ENCODE data around the gene SENP8. TPM values are rescaled to one million over a fixed set of nuclear protein-coding genes. Genes with fewer than 3 reads are reported as not detected.
"Not testable (repeated sequence)": the region's sequence is repeated elsewhere in the genome, so short reads cannot be mapped to it uniquely, and the experiment has no call there.

SENP8 gene
- total and polyA plus RNA-seq, 4 donors = 0.67 to 1.0 (median 0.88) TPM

- not testable (repeated sequence) for H3K9me3 ChIP-seq (ENCODE audit: control insufficient read depth in 4 of 4, low read length in 3 of 4); DNase-seq (ENCODE audit: low spot score)
Observed at GRCh38 chr15:72100551-72100950, 17.7 kb upstream of the SENP8 start.

GRCh38 chr15:72105111-72105510 lies 13.1 kb upstream of the SENP8 start:
- no peak for DNase-seq (ENCODE audit: low spot score)
- Histone ChIP-seq H3K4me1 (ENCODE audit: control insufficient read depth in 4 of 4, insufficient read depth in 4 of 4, low read length in 3 of 4) (no peaks in the 10 kb centered on the region), H3K4me3 (ENCODE audit: low read depth in 1 of 3, low read length in 3 of 3) (no peak overlapping the region), H3K36me3 (ENCODE audit: control insufficient read depth in 4 of 4, insufficient read depth in 3 of 4, low read depth in 1 of 4, low read length in 3 of 4) (no peaks in the 10 kb centered on the region), H3K27me3 (ENCODE audit: control insufficient read depth in 4 of 4, insufficient read depth in 4 of 4, low read length in 3 of 4) (no peaks in the 10 kb centered on the region), H3K9me3 (ENCODE audit: control insufficient read depth in 4 of 4, low read length in 3 of 4) (no peaks in the 10 kb centered on the region), H3K9ac (ENCODE audit: low read depth in 1 of 2, low read length in 2 of 2) (no peak overlapping the region), H3K27ac (ENCODE audit: low read depth in 1 of 2, low read length in 2 of 2) (no peak overlapping the region)
- 97% methylated on average over 3 of the region's 3 CpGs for WGBS
- TF ChIP-seq TAF1 (conservative IDR thresholded peaks at IDR 0.05) (no peak), RAD21 (IDR thresholded peaks at IDR 0.05) (no peak), FOXA1 (IDR thresholded peaks at IDR 0.05) (no peak), RXRA (IDR thresholded peaks at IDR 0.05) (no peak), GABPA (IDR thresholded peaks at IDR 0.05 in 1 of 2, conservative IDR thresholded peaks at IDR 0.05 in 1 of 2) (no peak), HNF4G (IDR thresholded peaks at IDR 0.05) (no peak), FOXA2 (IDR thresholded peaks at IDR 0.05) (no peak)

More at GRCh38 chr15:72100551-72100950, 17.7 kb upstream of the SENP8 start:
- not testable (repeated sequence) for H3K27ac ChIP-seq (ENCODE audit: low read depth in 1 of 2, low read length in 2 of 2); H3K36me3 ChIP-seq (ENCODE audit: control insufficient read depth in 4 of 4, insufficient read depth in 3 of 4, low read depth in 1 of 4, low read length in 3 of 4); H3K9ac ChIP-seq (ENCODE audit: low read depth in 1 of 2, low read length in 2 of 2); H3K27me3 ChIP-seq (ENCODE audit: control insufficient read depth in 4 of 4, insufficient read depth in 4 of 4, low read length in 3 of 4); H3K4me1 ChIP-seq (ENCODE audit: control insufficient read depth in 4 of 4, insufficient read depth in 4 of 4, low read length in 3 of 4); H3K4me3 ChIP-seq (ENCODE audit: low read depth in 1 of 3, low read length in 3 of 3)
- WGBS = over 99% methylated on average over 29 of the region's 33 CpGs

DNA sequence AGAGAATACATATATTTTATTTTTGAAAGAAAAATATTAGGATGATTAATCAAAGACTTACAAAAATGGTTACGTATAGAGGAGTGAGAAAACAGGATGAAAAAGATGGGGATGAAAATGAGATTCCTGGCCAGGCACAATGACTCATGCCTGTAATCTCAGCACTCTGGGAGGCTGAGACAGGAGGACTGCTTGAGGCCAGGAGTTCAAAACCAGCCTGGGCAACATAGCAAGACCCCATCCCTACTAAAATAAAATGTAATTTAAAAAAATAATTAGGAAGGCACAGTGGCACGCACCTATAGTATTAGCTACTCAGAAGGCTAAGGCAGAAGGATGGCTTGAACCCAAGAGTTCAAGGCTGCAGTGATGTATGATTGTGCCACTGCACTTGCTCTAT lies 12.1 kb upstream of the SENP8 start:
- WGBS = over 99% methylated on average over 2 of the region's 2 CpGs
- H3K27me3 ChIP-seq (ENCODE audit: control insufficient read depth in 4 of 4, insufficient read depth in 4 of 4, low read length in 3 of 4) = no peaks in the 10 kb centered on the region
- H3K4me1 ChIP-seq (ENCODE audit: control insufficient read depth in 4 of 4, insufficient read depth in 4 of 4, low read length in 3 of 4) = no peaks in the 10 kb centered on the region
- DNase-seq (ENCODE audit: low spot score) = no peak
- H3K4me3 ChIP-seq (ENCODE audit: low read depth in 1 of 3, low read length in 3 of 3) = no peak overlapping the region
- TF ChIP-seq FOXA2 (IDR thresholded peaks at IDR 0.05) = no peak
- TF ChIP-seq ZBTB33 (IDR thresholded peaks at IDR 0.05) = no peak
- TF ChIP-seq YY1 (IDR thresholded peaks at IDR 0.05) = no peak
- no peak for TF ChIP-seq HNF4G (IDR thresholded peaks at IDR 0.05)
- TF ChIP-seq FOXA1 (IDR thresholded peaks at IDR 0.05) = no peak
- no peak for TF ChIP-seq NR2F2 (IDR thresholded peaks at IDR 0.05)
- TF ChIP-seq, protein P1, sequence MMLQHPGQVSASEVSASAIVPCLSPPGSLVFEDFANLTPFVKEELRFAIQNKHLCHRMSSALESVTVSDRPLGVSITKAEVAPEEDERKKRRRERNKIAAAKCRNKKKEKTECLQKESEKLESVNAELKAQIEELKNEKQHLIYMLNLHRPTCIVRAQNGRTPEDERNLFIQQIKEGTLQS (IDR thresholded peaks at IDR 0.05) = no peak
- no peak for TF ChIP-seq REST (IDR thresholded peaks at IDR 0.05)
- no peak for TF ChIP-seq JUND (IDR thresholded peaks at IDR 0.05)
- TF ChIP-seq RAD21 (IDR thresholded peaks at IDR 0.05) = no peak
- no peak for TF ChIP-seq SP1 (IDR thresholded peaks at IDR 0.05)
- TF ChIP-seq, protein P2, sequence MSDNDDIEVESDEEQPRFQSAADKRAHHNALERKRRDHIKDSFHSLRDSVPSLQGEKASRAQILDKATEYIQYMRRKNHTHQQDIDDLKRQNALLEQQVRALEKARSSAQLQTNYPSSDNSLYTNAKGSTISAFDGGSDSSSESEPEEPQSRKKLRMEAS (IDR thresholded peaks at IDR 0.05) = no peak
- TF ChIP-seq CTCF (IDR thresholded peaks at IDR 0.05; ENCODE audit: low read depth, low read length, missing input control) = no peak
- no peak for TF ChIP-seq EGR1 (IDR thresholded peaks at IDR 0.05; ENCODE audit: low read depth in 2 of 2)
- no peak for TF ChIP-seq TAF1 (conservative IDR thresholded peaks at IDR 0.05)
- TF ChIP-seq HNF4A (conservative IDR thresholded peaks at IDR 0.05) = no peak
- TF ChIP-seq RXRA (IDR thresholded peaks at IDR 0.05) = no peak
- TF ChIP-seq GABPA (IDR thresholded peaks at IDR 0.05 in 1 of 2, conservative IDR thresholded peaks at IDR 0.05 in 1 of 2) = no peak
- H3K9me3 ChIP-seq (ENCODE audit: control insufficient read depth in 4 of 4, low read length in 3 of 4) = no peaks in the 10 kb centered on the region
- no peak overlapping the region for H3K9ac ChIP-seq (ENCODE audit: low read depth in 1 of 2, low read length in 2 of 2)
- H3K36me3 ChIP-seq (ENCODE audit: control insufficient read depth in 4 of 4, insufficient read depth in 3 of 4, low read depth in 1 of 4, low read length in 3 of 4) = no peaks in the 10 kb centered on the region
- no peak overlapping the region for H3K27ac ChIP-seq (ENCODE audit: low read depth in 1 of 2, low read length in 2 of 2)
